Type B pancreatic cell (in vitro differentiated cells): Measurements from ENCODE around the gene C4orf50. TPM values are rescaled to one million over a fixed set of nuclear protein-coding genes. Genes with fewer than 3 reads are reported as not detected.
A peak's percentile ranks its signal among the peaks of the same experiment; 100 is the strongest.

ENCODE experiments used
- DNase-seq: peaks from one replicate; pipeline ENCODE4 v3.0.0; 2021; ENCODE audit warnings: mixed read lengths; ENCODE audit not compliant: unreplicated experiment; ENCODE audit errors: extremely low spot score
- H3K27ac Mint-ChIP-seq: 2 replicates; pipeline ENCODE4 v1.8.0; 2021; ENCODE audit warnings: mild to moderate bottlenecking, mixed read lengths
- H3K27me3 Mint-ChIP-seq: 2 replicates; pipeline ENCODE4 v1.8.0; 2021; ENCODE audit warnings: mixed read lengths
- H3K36me3 Mint-ChIP-seq: 2 replicates; pipeline ENCODE4 v1.8.0; 2021; ENCODE audit warnings: mixed read lengths
- H3K4me1 Mint-ChIP-seq: one replicate; pipeline ENCODE4 v1.8.0; 2021; ENCODE audit warnings: mixed read lengths; ENCODE audit not compliant: unreplicated experiment
- H3K4me3 Mint-ChIP-seq: 2 replicates; pipeline ENCODE4 v1.8.0; 2021; ENCODE audit warnings: mild to moderate bottlenecking, mixed read lengths
- H3K9me3 Mint-ChIP-seq: 2 replicates; pipeline ENCODE4 v1.8.0; 2021; ENCODE audit warnings: mixed read lengths
- total RNA-seq: library from RNA; stranded (reverse); gene quantifications from 2 replicates; pipeline ENCODE4 v1.2.1, GENCODE V29; 2021; ENCODE audit warnings: low replicate concordance
- TF ChIP-seq, protein P1 (sequence below): fragments of 200-600 bp; sonication (generic); conservative IDR thresholded peaks from 2 replicates; pipeline ENCODE4 v1.5.0; 2021; ENCODE audit warnings: antibody characterized with exemption, mild to moderate bottlenecking

Gene C4orf50
- total RNA-seq, 1 donor from 2014 or later: 0.19 TPM

GRCh38 chr4:5984843-5985242, 33.4 kb downstream of the C4orf50 start:
- no peak overlapping the region for H3K27ac Mint-ChIP-seq
- TF ChIP-seq, protein P1, sequence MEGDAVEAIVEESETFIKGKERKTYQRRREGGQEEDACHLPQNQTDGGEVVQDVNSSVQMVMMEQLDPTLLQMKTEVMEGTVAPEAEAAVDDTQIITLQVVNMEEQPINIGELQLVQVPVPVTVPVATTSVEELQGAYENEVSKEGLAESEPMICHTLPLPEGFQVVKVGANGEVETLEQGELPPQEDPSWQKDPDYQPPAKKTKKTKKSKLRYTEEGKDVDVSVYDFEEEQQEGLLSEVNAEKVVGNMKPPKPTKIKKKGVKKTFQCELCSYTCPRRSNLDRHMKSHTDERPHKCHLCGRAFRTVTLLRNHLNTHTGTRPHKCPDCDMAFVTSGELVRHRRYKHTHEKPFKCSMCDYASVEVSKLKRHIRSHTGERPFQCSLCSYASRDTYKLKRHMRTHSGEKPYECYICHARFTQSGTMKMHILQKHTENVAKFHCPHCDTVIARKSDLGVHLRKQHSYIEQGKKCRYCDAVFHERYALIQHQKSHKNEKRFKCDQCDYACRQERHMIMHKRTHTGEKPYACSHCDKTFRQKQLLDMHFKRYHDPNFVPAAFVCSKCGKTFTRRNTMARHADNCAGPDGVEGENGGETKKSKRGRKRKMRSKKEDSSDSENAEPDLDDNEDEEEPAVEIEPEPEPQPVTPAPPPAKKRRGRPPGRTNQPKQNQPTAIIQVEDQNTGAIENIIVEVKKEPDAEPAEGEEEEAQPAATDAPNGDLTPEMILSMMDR: no peak
- peaks cover 42% of the 10 kb centered on the region for H3K27me3 Mint-ChIP-seq
- H3K4me3 Mint-ChIP-seq: no peak overlapping the region
- no peak for DNase-seq
- no peaks in the 10 kb centered on the region for H3K4me1 Mint-ChIP-seq
- peaks cover 5% of the 10 kb centered on the region for H3K9me3 Mint-ChIP-seq
- no peaks in the 10 kb centered on the region for H3K36me3 Mint-ChIP-seq

- peaks cover 39% of the 10 kb centered on the region for H3K27me3 Mint-ChIP-seq
- H3K36me3 Mint-ChIP-seq: no peaks in the 10 kb centered on the region
- peaks cover 5% of the 10 kb centered on the region for H3K9me3 Mint-ChIP-seq
- no peak overlapping the region for H3K4me3 Mint-ChIP-seq
- TF ChIP-seq, protein P1: no peak
- H3K27ac Mint-ChIP-seq: no peak overlapping the region
- H3K4me1 Mint-ChIP-seq: no peaks in the 10 kb centered on the region
- no peak for DNase-seq
Observed at GRCh38 chr4:5982156-5982973, 35.9 kb downstream of the C4orf50 start.

DNA sequence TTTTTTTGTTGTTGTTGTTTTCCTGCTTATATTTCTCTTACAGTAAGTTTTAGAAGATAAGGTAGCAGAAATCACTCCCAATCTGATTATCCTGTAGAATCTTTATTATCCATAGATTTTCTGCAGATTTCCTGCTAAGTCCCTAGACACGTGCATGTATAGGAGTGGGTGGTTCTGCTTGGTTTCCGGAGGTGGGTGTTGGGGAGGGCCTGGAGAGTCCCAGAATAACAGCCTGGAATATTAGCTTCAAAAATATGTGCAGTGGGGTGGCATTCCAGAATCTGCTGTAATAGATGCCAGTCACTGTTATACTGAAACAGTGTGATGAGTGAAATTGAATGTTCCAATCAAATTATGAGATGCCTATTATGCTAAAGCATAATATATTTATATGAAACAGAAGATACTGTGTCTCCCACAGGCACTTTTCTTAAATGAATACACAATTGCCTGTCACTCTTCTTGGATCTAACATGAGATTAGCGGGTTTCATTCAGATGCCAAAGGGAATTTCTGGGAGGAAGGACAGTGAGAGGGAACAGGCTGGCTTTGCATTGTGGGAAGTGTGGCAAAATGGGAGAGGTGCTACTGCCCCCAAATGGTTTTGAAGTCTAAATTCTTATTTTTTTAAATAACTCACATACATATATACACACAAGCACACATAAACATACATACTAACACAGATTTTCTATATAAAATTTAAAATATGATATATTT, 37.6 kb downstream of the C4orf50 start:
- TF ChIP-seq, protein P1: no peak
- no peak overlapping the region for H3K27ac Mint-ChIP-seq
- no peak for DNase-seq
- peaks cover 5% of the 10 kb centered on the region for H3K9me3 Mint-ChIP-seq
- H3K4me3 Mint-ChIP-seq: no peak overlapping the region
- H3K27me3 Mint-ChIP-seq: peaks cover 39% of the 10 kb centered on the region
- H3K4me1 Mint-ChIP-seq: no peaks in the 10 kb centered on the region
- no peaks in the 10 kb centered on the region for H3K36me3 Mint-ChIP-seq

- no peak for DNase-seq
- H3K27ac Mint-ChIP-seq: no peak overlapping the region
- no peak overlapping the region for H3K4me3 Mint-ChIP-seq
- TF ChIP-seq, protein P1: peak; percentile 65
- peaks cover 39% of the 10 kb centered on the region for H3K27me3 Mint-ChIP-seq
- H3K9me3 Mint-ChIP-seq: peaks cover 4% of the 10 kb centered on the region
- H3K36me3 Mint-ChIP-seq: no peaks in the 10 kb centered on the region
- H3K4me1 Mint-ChIP-seq: no peaks in the 10 kb centered on the region
Observed at GRCh38 chr4:5979981-5980380, 38.2 kb downstream of the C4orf50 start.

DNA sequence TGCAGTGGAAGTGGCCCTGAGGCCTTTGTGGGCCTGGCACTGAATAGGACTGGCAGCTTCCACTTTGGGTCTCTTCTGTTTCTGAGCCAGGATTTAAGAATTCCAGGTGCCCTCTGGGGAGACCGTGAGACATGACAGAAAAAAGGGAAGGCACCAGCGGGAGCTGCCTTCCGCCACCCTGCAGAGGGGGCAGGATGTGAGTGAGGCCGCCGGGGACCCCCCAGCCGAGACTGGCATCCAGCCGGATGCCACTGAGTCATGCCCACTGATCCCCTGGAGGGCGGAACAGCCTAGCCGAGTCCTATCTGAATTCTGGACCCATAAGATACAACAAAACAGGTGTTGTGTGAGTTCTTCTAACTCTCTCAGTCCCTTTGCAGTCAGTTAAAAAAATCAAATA, 41.3 kb downstream of the C4orf50 start:
- no peaks in the 10 kb centered on the region for H3K36me3 Mint-ChIP-seq
- H3K9me3 Mint-ChIP-seq: no peaks in the 10 kb centered on the region
- no peak overlapping the region for H3K4me3 Mint-ChIP-seq
- H3K27me3 Mint-ChIP-seq: peaks cover 34% of the 10 kb centered on the region
- H3K4me1 Mint-ChIP-seq: no peaks in the 10 kb centered on the region
- DNase-seq: no peak
- TF ChIP-seq, protein P1: no peak
- no peak overlapping the region for H3K27ac Mint-ChIP-seq
